Gastrocnemius medialis (tissue), 4 donors: ENCODE measurements around the gene MAP3K7CL.

Experiments used
- CTCF ChIP-seq, 5 experiments: fragments of 450-650 bp in 3 of 5; fragments of 200-600 bp in 2 of 5; sonication (generic) in 2 of 5; IDR thresholded peaks in 4 of 5; conservative IDR thresholded peaks in 1 of 5; 1 replicate in 4 of 5; 2 replicates in 1 of 5; pipeline ENCODE4 v1.5.1; 2016 to 2019; ENCODE audit warnings: antibody characterized with exemption in 5 of 5, mild to moderate bottlenecking in 3 of 5, moderate library complexity in 3 of 5
- POLR2A ChIP-seq, 2 donors: fragments of 450-650 bp; IDR thresholded peaks; one replicate each; pipeline ENCODE4 v1.6.1; 2017; ENCODE audit warnings: antibody characterized with exemption in 2 of 2, mild to moderate bottlenecking in 2 of 2, moderate library complexity in 2 of 2

- TF ChIP-seq CTCF (IDR thresholded peaks at IDR 0.05 in 4 of 5, conservative IDR thresholded peaks at IDR 0.05 in 1 of 5) (no peak), POLR2A (IDR thresholded peaks at IDR 0.05) (no peak)
These were observed 55.8 kb downstream of the MAP3K7CL start for GRCh38 chr21:29186246-29186645.
